ENCODE data around the gene CCNYL1. TPM values are rescaled to one million over a fixed set of nuclear protein-coding genes. Genes with fewer than 3 reads are reported as not detected.
A peak's percentile ranks its signal among the peaks of the same experiment; 100 is the strongest.

Gene CCNYL1
- total RNA-seq, 8 experiments from 2014 or later = 6.0 to 67.1 (median 8.7) TPM

DNA sequence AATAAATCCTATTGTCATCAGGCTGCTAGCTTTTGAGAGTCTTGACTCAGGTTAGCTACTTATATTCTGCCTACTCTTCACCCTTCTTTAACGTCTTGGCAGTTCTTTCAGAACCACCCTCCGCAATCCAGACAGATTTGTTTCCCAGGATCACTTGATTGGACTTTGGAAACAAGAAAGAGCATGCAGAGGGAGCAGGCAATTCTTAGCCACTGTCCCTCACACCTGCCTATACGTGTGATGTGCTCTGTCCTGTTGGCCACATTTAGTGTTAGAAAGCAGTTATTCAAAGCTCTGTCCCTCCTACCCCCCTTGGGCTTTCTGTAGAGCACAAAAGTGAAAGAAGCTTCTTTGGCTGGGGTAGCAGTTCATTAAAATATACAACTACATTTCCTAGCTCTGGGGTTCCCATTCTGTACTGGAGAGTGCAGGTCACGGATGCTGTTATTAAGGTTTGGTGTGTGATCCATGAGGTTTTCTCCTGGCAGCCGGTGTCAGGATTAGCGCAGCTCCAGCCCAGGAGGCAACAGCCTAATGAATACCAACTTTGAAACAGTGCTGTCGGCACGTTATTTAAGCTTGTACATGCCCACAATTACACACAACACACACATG lies 52.0 kb downstream of the CCNYL1 start:
- no peak for ATAC-seq (replicated peaks in 6 of 8)
- no peak overlapping the region for H3K27ac ChIP-seq
- 39 to 98% (median 76%) methylated on average over 1 to 7 of the region's 8 CpGs; no CpG with 5 or more reads in 1 of the 10 experiments for WGBS, 10 experiments
- in situ Hi-C loops (cut with MboI; ENCODE audit: low pct_unique_long_range_greater_than_20kb in 2 of 9, low sequenced_read_pairs in 9 of 9, unreplicated experiment in 9 of 9) = loop anchor here in 4 of 9 experiments (25.0 kb wide), 1 partner anchor 274 kb away; the partner anchor contains the start of gene PLEKHM3 (in 4 of the 4)
- no peak overlapping the region for H3K4me3 ChIP-seq
- H3K4me1 ChIP-seq (replicated peaks in 1 of 2) = peaks cover 0 to 18% of the 10 kb centered on the region in 2 donors

DNA sequence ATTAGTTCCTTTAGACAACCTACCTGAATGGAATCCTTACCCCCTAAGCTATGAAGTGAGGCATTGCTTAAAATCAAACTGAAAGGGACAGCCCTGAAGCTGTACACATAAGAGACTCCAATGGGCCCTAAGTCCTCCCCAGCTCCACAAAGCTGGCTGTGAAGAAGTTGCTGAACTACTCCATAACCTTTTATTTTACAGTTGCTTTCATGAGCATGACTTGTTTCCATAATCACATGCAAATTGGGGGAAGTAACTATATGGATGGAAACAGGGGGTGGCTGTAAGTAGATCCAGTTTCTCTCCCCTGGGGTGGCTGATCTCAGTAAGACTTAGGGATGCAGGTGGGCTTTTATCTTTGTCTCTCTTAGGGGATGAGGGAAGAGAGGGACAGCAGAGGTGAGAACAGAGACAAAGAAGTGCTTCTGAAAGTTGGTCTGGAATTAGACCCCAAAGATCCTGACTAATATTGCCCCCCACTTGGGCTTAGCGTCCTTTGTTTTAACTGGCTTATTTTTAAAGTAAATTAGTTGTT lies 52.7 kb downstream of the CCNYL1 start:
- no peak overlapping the region for H3K27ac ChIP-seq
- H3K4me3 ChIP-seq = no peak overlapping the region
- in situ Hi-C loops (cut with MboI; ENCODE audit: low pct_unique_long_range_greater_than_20kb in 2 of 9, low sequenced_read_pairs in 9 of 9, unreplicated experiment in 9 of 9) = loop anchor here in 4 of 9 experiments (25.0 kb wide), 1 partner anchor 273 kb away; the partner anchor contains the start of gene PLEKHM3 (in 4 of the 4)
- no peak for ATAC-seq (replicated peaks in 6 of 8)
- peaks cover 0 to 18% of the 10 kb centered on the region in 2 donors for H3K4me1 ChIP-seq (replicated peaks in 1 of 2)
- 60 to 100% (median 81%) methylated on average over 1 of the region's 1 CpG; no CpG with 5 or more reads in 2 of the 10 experiments for WGBS, 10 experiments

DNA sequence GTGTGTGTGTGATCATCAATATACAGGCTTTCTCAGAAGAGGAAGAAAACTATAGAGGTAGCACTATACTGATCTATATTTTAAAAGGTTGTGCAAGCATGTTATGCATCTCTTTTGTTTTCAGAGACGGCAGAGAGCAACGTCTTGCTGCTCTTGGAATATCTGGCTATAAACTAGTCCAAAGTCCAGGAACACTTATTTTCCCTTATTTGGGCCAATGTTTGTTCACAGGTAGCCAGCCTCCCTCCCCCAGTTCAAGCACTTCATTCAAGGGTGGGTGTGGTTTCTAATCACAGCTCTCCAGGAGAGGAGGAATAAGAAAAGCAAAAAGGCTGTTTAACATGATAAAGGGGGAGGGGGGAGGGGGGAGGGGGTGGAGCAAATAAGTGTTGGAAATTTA lies 54.1 kb downstream of the CCNYL1 start:
- Histone ChIP-seq H3K4me1 (replicated peaks in 1 of 2) (peaks cover 0 to 18% of the 10 kb centered on the region in 2 donors), H3K4me3 (no peak overlapping the region), H3K27ac (no peak overlapping the region)
- ATAC-seq (replicated peaks in 6 of 8) = no peak
- in situ Hi-C loops (cut with MboI; ENCODE audit: low pct_unique_long_range_greater_than_20kb in 2 of 9, low sequenced_read_pairs in 9 of 9, unreplicated experiment in 9 of 9) = loop anchor here in 4 of 9 experiments (25.0 kb wide), 1 partner anchor 272 kb away; the partner anchor contains the start of gene PLEKHM3 (in 4 of the 4)
- 0 to 83% (median 18%) methylated on average over 1 to 2 of the region's 2 CpGs; no CpG with 5 or more reads in 4 of the 10 experiments for WGBS, 10 experiments

DNA sequence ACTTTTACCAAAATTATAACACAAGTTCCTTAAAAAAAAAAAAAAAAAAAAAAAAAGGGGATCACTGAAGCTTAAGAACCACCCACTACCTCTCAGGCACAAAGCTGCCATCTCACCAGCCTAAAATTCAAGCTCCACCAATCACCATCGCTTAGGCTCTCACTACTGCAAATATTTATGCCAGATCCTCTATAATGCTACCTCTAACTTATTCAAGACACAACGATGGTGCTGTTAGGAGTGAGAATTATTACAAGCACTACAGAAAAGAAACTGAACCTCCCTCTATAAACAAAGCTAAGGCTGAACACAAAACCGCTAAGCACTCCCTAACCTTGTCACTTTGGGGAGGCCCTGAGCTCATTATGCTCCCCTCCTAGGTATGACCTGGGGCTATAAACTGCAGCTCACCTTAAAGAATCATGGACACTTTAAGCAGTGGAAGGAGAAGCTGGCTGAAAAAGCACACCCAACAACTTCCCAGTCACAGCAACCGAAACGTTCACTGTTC lies 54.7 kb downstream of the CCNYL1 start:
- H3K4me3 ChIP-seq = peak overlapping the region in 1 of 5 donors; percentile 12
- ATAC-seq (replicated peaks in 6 of 8) = no peak
- 0 to 78% (median 23%) methylated on average over 1 to 5 of the region's 5 CpGs for WGBS, 10 experiments
- no peak overlapping the region for H3K27ac ChIP-seq
- H3K4me1 ChIP-seq (replicated peaks in 1 of 2) = peaks cover 0 to 18% of the 10 kb centered on the region in 2 donors
- in situ Hi-C loops (cut with MboI; ENCODE audit: low pct_unique_long_range_greater_than_20kb in 2 of 9, low sequenced_read_pairs in 9 of 9, unreplicated experiment in 9 of 9) = loop anchor here in 4 of 9 experiments (25.0 kb wide), 1 partner anchor 271 kb away; the partner anchor contains the start of gene PLEKHM3 (in 4 of the 4)

DNA sequence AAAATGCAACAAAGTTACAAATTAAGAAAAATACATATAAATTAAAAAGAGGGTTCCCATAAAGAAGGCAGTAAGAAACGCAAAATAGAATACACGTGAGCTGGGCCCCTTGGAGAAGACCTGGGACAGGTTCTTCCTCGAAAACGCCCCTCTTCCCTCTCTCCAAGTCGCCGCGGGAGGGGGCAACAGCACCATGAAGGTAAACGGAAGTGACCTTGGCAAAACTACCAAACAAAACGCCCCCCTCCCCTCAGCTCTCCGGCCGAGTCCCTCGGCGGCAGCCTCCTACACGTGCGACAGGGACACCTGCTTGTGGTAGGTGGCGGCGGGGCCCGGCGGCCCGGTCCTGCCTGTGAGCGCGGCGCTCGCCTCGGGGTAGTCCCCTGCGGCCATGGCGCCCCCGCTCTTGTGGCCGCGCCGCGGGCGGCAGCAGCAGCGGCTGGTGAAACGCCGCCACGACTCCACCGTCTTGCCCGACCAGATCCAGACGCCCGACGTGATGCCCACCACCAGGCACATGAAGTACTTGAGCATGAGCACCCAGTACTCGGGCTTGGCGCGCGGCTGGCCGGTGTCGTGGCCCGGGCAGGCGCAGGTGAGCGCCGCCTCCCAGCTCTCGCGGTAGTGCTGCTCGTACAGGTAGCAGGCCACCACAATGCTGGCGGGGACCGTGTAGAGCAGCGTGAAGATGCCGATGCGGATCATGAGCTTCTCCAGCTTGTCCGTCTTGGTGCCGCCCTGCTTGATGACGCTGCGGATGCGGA lies 55.4 kb downstream of the CCNYL1 start:
- H3K4me3 ChIP-seq = no peak overlapping the region
- ATAC-seq (replicated peaks in 6 of 8) = no peak
- in situ Hi-C loops (cut with MboI; ENCODE audit: low pct_unique_long_range_greater_than_20kb in 2 of 9, low sequenced_read_pairs in 9 of 9, unreplicated experiment in 9 of 9) = loop anchor here in 4 of 9 experiments (25.0 kb wide), 1 partner anchor 270 kb away; the partner anchor contains the start of gene PLEKHM3 (in 4 of the 4)
- H3K4me1 ChIP-seq (replicated peaks in 1 of 2) = peaks cover 0 to 18% of the 10 kb centered on the region in 2 donors
- H3K27ac ChIP-seq = no peak overlapping the region
- WGBS, 10 experiments = 33 to 100% (median 70%) methylated on average over 2 to 20 of the region's 65 CpGs; no CpG with 5 or more reads in 3 of the 10 experiments

DNA sequence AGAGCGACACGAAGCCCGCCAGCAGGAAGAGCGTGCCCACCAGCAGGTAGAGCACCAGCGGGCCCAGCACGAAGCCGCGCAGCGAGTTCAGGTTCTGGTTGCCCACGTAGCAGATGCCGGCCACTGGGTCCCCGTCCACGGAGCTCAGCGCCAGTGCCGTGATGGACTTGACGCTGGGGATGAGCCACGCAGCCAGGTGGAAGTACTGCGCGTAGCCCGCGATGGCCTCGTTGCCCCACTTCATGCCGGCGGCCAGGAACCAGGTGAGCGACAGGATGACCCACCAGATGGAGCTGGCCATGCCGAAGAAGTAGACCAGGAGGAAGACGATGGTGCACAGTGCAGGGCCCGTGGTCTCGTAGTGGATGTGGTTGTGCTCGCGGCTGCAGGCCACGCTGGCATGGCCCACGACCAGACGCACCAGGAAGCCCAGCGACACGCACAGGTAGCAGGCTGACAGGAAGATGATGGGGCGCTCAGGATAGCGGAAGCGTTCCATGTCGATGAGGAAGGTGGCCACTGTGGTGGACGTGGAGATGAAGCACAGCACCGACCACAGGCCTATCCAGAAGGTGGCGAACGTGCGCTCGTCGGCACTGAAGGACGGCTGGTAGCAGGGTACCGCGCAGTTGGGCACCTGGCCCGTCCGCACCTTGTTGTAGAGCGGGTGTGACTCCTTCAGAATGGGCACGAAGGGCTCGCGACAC lies 56.2 kb downstream of the CCNYL1 start:
- H3K4me3 ChIP-seq = peak overlapping the region; percentile 55 to 73 (median 63)
- ATAC-seq (replicated peaks in 6 of 8) = no peak
- WGBS, 10 experiments = 70 to 96% (median 75%) methylated on average over 2 to 10 of the region's 56 CpGs; no CpG with 5 or more reads in 5 of the 10 experiments
- no peak overlapping the region for H3K27ac ChIP-seq
- in situ Hi-C loops (cut with MboI; ENCODE audit: low pct_unique_long_range_greater_than_20kb in 2 of 9, low sequenced_read_pairs in 9 of 9, unreplicated experiment in 9 of 9) = loop anchor here in 4 of 9 experiments (25.0 kb wide), 1 partner anchor 270 kb away; the partner anchor contains the start of gene PLEKHM3 (in 4 of the 4)
- H3K4me1 ChIP-seq (replicated peaks in 1 of 2) = peaks cover 2 to 22% of the 10 kb centered on the region in 2 donors

DNA sequence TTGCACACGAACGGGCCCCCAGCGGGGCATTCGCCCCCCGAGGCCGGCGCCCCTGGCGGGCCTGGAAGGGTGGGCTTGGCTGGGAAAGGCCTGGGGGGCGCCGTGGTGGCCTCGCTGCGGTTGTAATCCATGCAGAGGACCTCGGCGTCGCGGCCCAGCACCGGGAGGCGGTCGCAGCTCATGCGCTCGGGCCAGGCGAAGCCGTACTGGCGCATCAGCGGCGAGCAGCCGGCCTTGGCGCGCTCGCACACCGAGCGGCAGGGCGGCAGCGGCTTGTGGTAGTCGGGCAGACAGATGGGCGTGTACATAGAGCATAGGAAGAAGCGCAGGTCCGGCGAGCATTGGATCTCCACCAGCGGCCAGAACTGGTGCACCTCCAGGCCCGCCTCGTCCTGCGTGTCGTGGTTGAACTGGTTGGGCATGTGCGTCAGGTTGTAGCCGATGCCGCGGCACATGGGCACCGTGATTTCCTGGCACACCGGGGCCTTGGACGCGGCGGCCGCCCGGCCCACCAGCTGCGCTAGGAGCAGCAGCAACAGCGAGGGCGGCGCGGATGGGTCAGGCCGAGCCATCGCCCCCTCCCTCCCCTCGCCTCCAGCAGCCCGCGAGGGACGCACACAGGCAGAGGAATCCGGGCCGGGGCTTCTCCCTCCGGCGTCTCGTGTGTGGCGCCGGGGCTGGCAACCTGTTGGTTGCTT lies 56.9 kb downstream of the CCNYL1 start:
- in situ Hi-C loops (cut with MboI; ENCODE audit: low pct_unique_long_range_greater_than_20kb in 2 of 9, low sequenced_read_pairs in 9 of 9, unreplicated experiment in 9 of 9) = loop anchor here in 4 of 9 experiments (25.0 kb wide), 1 partner anchor 269 kb away; the partner anchor contains the start of gene PLEKHM3 (in 4 of the 4)
- peak in 3 of 8 experiments; percentile 1 to 2 (median 1) for ATAC-seq (replicated peaks in 6 of 8)

DNA sequence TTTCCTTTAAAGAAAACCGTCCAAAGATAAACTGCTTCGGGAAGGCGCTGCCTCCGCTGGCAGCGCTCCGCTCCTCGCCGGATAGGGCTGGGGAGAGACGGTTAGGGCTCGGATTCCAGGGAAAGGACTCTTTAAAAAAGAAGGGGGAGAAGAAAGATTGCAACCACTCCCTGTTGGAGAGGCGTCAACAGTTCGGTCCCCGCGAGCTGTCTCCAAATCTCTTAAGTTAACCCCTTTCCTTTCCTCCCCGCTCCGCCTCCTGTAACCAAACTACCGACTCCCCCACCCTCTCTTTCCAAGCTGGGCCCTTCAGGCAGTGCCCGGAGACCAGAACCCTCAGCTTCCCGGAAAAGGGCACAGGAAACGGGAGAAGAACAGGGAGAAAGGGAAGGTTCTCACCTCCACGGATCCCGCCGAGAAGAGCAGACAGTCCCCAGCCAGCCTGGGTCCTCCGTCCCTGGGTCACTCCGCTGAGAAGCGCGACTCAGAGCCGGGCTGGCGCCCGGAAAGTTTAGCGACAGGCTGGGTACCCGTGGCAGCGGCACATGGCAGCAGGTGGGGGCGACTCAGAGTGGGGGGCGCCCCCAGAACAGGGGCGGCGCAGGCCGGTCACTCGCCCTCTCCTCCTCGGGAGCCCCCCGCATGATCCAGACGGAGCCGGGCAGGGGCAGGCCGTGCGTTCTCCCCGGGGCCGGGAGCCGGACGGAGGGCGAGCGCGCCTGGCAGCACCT lies 57.6 kb downstream of the CCNYL1 start:
- in situ Hi-C loops (cut with MboI; ENCODE audit: low pct_unique_long_range_greater_than_20kb in 2 of 9, low sequenced_read_pairs in 9 of 9, unreplicated experiment in 9 of 9) = loop anchor here in 4 of 9 experiments (25.0 kb wide), 1 partner anchor 268 kb away; the partner anchor contains the start of gene PLEKHM3 (in 4 of the 4)
- peak overlapping the region in 1 of 2 donors; percentile 8 for H3K27ac ChIP-seq
- WGBS, 10 experiments = 0 to 2% (median 2%) methylated on average over 3 to 12 of the region's 52 CpGs; no CpG with 5 or more reads in 6 of the 10 experiments
- ATAC-seq (replicated peaks in 6 of 8) = peak in 5 of 8 experiments; percentile 1 to 18 (median 7)
- H3K4me3 ChIP-seq = peak overlapping the region; percentile 55 to 73 (median 63)
- H3K4me1 ChIP-seq (replicated peaks in 1 of 2) = peaks cover 5 to 18% of the 10 kb centered on the region in 2 donors

More for the DNA sequence above, 56.9 kb downstream of the CCNYL1 start:
- WGBS, 10 experiments = 0 to 4% (median 0%) methylated on average over 2 to 24 of the region's 73 CpGs; no CpG with 5 or more reads in 5 of the 10 experiments
- Histone ChIP-seq H3K4me3 (peak overlapping the region; percentile 55 to 73 (median 63)), H3K4me1 (replicated peaks in 1 of 2) (peaks cover 5 to 22% of the 10 kb centered on the region in 2 donors), H3K27ac (no peak overlapping the region)

DNA sequence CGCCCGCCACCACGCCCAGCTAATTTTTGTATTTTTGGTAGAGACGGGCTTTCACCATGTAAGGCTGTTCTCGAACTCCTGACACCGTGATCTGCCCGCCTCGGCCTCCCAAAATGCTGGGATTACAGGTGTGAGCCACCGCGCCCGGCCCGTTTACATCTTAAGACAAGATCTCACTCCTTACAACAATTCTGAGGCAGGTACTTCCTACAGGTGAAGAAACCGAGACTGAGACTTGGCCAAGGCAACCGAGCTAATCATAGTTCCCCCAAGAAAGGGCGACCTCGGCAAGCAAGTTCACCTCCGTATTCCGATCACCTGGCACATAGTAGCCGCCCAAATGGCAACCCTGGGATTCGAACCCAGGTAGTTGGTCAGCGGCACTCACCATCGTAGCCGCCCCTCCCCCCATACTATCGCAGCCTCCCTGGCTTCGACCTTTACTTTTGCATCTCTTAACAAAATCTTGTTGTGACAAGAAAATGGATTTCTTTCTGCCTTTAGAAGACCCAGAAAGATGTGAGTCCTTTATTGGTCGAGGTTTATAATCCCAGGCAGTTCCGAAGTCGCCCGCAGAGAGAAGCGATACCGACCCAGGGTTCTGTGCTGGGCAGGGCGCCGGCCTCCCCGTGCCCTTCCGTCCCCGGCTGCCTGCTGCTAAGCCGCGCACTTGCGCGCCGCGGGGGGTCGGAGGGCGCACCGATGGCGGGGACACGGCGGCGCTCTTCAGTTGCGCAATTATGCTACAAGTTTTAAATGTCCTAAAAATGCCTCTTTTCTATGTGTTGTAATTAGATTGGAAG lies 59.4 kb downstream of the CCNYL1 start:
- ATAC-seq (replicated peaks in 6 of 8) = no peak
- Histone ChIP-seq H3K4me1 (replicated peaks in 1 of 2) (peaks cover 5 to 13% of the 10 kb centered on the region in 2 donors), H3K4me3 (peak overlapping the region in 1 of 5 donors; percentile 65), H3K27ac (no peak overlapping the region)
- in situ Hi-C loops (cut with MboI; ENCODE audit: low pct_unique_long_range_greater_than_20kb in 2 of 9, low sequenced_read_pairs in 9 of 9, unreplicated experiment in 9 of 9) = loop anchor here in 4 of 9 experiments (25.0 kb wide), 1 partner anchor 266 kb away; the partner anchor contains the start of gene PLEKHM3 (in 4 of the 4)
- WGBS, 10 experiments = 8 to 60% (median 39%) methylated on average over 3 to 36 of the region's 50 CpGs; no CpG with 5 or more reads in 1 of the 10 experiments

DNA sequence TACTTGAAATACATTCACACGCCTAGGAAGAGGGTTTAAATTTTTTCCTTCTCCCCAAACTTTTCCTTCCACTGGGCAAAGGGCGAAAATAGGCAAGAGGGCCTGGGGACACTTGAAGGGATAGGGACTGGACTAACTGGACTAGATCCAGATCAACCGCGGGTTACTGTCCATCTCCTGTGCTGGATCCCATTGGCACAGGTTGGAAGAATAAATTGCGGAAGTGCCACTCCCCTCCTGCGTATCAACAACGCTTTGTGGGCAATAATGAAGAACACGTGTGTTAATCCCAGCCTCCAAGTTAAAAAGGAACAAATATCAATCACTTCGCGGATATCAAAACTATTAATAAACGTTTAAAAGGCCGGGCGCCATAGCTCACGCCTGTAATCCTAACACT lies 60.0 kb downstream of the CCNYL1 start:
- no peak for ATAC-seq (replicated peaks in 6 of 8)
- Histone ChIP-seq H3K27ac (no peak overlapping the region), H3K4me3 (no peak overlapping the region), H3K4me1 (replicated peaks in 1 of 2) (peaks cover 5 to 8% of the 10 kb centered on the region in 2 donors)
- in situ Hi-C loops (cut with MboI; ENCODE audit: low pct_unique_long_range_greater_than_20kb in 2 of 9, low sequenced_read_pairs in 9 of 9, unreplicated experiment in 9 of 9) = loop anchor here in 4 of 9 experiments (25.0 kb wide), 1 partner anchor 266 kb away; the partner anchor contains the start of gene PLEKHM3 (in 4 of the 4)
- 20 to 100% (median 94%) methylated on average over 1 to 13 of the region's 14 CpGs; no CpG with 5 or more reads in 1 of the 10 experiments for WGBS, 10 experiments
